Stimulated activated CD8-positive, alpha-beta memory T cell treated with anti-CD3 and anti-CD28 coated beads, Interleukin-4, amount 100 ng/mL, for 1 hour (primary cell): ENCODE measurements around the gene WDFY4.

ENCODE experiments used
- DNase-seq, 2 donors: peaks; one replicate each; pipeline ENCODE4 v3.0.0-alpha.2; 2020; ENCODE audit warnings: low read depth in 2 of 2, low spot score in 1 of 2

Gene WDFY4

GRCh38 chr10:48653944-48654698, 30.6 kb upstream of the WDFY4 start:
- no peak for DNase-seq

GRCh38 chr10:48655411-48656240, 29.0 kb upstream of the WDFY4 start:
- DNase-seq: no peak

GRCh38 chr10:48656241-48656913, 28.3 kb upstream of the WDFY4 start:
- peak; percentile 50 to 65 for DNase-seq

- DNase-seq: no peak
Measured at GRCh38 chr10:48656914-48657305, 27.8 kb upstream of the WDFY4 start.

GRCh38 chr10:48657416-48657815, 27.3 kb upstream of the WDFY4 start:
- no peak for DNase-seq

- DNase-seq: no peak
Measured at GRCh38 chr10:48658243-48658974, 26.3 kb upstream of the WDFY4 start.

GRCh38 chr10:48658975-48659269, 25.8 kb upstream of the WDFY4 start:
- DNase-seq: no peak

- no peak for DNase-seq
Measured at GRCh38 chr10:48659790-48660189, 24.9 kb upstream of the WDFY4 start.

GRCh38 chr10:48661441-48661840, 23.2 kb upstream of the WDFY4 start:
- DNase-seq: no peak

GRCh38 chr10:48667960-48668590, 16.6 kb upstream of the WDFY4 start:
- no peak for DNase-seq

GRCh38 chr10:48670978-48671913, 13.4 kb upstream of the WDFY4 start:
- DNase-seq: no peak

- DNase-seq: no peak
Measured at GRCh38 chr10:48671914-48672595, 12.6 kb upstream of the WDFY4 start.

- no peak for DNase-seq
Measured at GRCh38 chr10:48672596-48673265, 11.9 kb upstream of the WDFY4 start.

GRCh38 chr10:48677625-48678024, 7.0 kb upstream of the WDFY4 start:
- DNase-seq: no peak

GRCh38 chr10:48678041-48678440, 6.6 kb upstream of the WDFY4 start:
- no peak for DNase-seq

- no peak for DNase-seq
Measured at GRCh38 chr10:48681740-48682139, 2.9 kb upstream of the WDFY4 start.

GRCh38 chr10:48682265-48682664, 2.4 kb upstream of the WDFY4 start:
- no peak for DNase-seq

GRCh38 chr10:48683424-48683823, 1.2 kb upstream of the WDFY4 start:
- DNase-seq: no peak

GRCh38 chr10:48683868-48684267, 805 bp upstream of the WDFY4 start:
- no peak for DNase-seq
